Measurements from ENCODE around the gene ARL5B.
"Not testable (repeated sequence)": the region's sequence is repeated elsewhere in the genome, so short reads cannot be mapped to it uniquely, and the experiment has no call there.

DNA sequence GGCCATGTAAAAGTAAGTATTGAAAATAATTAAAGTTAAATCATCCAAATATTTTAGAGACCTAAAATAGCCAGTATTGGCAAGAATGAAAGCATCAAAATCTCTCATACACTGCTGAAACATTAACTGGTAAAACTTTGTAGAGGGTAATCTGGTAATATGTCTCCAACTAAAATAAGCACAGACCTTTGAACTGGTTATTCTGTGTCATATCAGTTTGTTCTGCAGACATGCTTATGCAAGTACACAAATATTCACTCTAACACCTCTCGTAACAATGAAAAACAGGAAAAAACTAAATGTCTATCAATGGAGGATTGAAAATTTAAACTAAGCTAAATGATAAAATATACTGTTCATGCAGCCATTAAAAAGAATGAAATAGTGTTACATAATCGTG lies 19.5 kb upstream of the ARL5B start:
- TF ChIP-seq, protein P1, sequence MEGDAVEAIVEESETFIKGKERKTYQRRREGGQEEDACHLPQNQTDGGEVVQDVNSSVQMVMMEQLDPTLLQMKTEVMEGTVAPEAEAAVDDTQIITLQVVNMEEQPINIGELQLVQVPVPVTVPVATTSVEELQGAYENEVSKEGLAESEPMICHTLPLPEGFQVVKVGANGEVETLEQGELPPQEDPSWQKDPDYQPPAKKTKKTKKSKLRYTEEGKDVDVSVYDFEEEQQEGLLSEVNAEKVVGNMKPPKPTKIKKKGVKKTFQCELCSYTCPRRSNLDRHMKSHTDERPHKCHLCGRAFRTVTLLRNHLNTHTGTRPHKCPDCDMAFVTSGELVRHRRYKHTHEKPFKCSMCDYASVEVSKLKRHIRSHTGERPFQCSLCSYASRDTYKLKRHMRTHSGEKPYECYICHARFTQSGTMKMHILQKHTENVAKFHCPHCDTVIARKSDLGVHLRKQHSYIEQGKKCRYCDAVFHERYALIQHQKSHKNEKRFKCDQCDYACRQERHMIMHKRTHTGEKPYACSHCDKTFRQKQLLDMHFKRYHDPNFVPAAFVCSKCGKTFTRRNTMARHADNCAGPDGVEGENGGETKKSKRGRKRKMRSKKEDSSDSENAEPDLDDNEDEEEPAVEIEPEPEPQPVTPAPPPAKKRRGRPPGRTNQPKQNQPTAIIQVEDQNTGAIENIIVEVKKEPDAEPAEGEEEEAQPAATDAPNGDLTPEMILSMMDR (IDR thresholded peaks at IDR 0.05), result not testable (repeated sequence)
- TF ChIP-seq EP300, POLR2AphosphoS5 (IDR thresholded peaks at IDR 0.05): not testable (repeated sequence)

All from stomach (tissue), 4 donors.